ENCODE results near the gene TFEC. TPM values are rescaled to one million over a fixed set of nuclear protein-coding genes. Genes with fewer than 3 reads are reported as not detected.
"Not testable (repeated sequence)": the region's sequence is repeated elsewhere in the genome, so short reads cannot be mapped to it uniquely, and the experiment has no call there.

The TFEC gene
- 0.26 TPM in 1 of 2 replicates, not detected in the other for total RNA-seq
- polyA plus RNA-seq (2012), result 0.06 TPM

- no peak for DNase-seq (ENCODE audit: low read depth)
These were observed at the start of gene TFEC for GRCh38 chr7:116030651-116031276. TSS of gene TFEC (minus strand) at chr7:116030763. CDS start at chr7:115984441, 46,322 bp downstream.

- peak; percentile 40 for DNase-seq (ENCODE audit: low read depth)
These were observed 45.0 kb upstream of the TFEC start for GRCh38 chr7:116075351-116076145.

GRCh38 chr7:116071629-116072028, 41.1 kb upstream of the TFEC start:
- no peak for DNase-seq (ENCODE audit: low read depth)

- no peak for DNase-seq (ENCODE audit: low read depth)
These were observed 33.6 kb upstream of the TFEC start for GRCh38 chr7:116064179-116064578.

- no peak for DNase-seq (ENCODE audit: low read depth)
These were observed 32.1 kb upstream of the TFEC start for GRCh38 chr7:116062666-116063065.

GRCh38 chr7:116052006-116052405, 21.4 kb upstream of the TFEC start:
- no peak for DNase-seq (ENCODE audit: low read depth)

- not testable (repeated sequence) for DNase-seq (ENCODE audit: low read depth)
These were observed 16.7 kb upstream of the TFEC start for GRCh38 chr7:116047261-116047660.

GRCh38 chr7:116045532-116045931, 15.0 kb upstream of the TFEC start:
- DNase-seq (ENCODE audit: low read depth), result no peak

GRCh38 chr7:116041615-116042014, 11.1 kb upstream of the TFEC start:
- DNase-seq (ENCODE audit: low read depth), result no peak

- no peak for DNase-seq (ENCODE audit: low read depth)
These were observed 6.8 kb upstream of the TFEC start for GRCh38 chr7:116037401-116037800.

- DNase-seq (ENCODE audit: low read depth), result no peak
These were observed 3.8 kb upstream of the TFEC start for GRCh38 chr7:116034411-116034810.

GRCh38 chr7:116032886-116033285, 2.3 kb upstream of the TFEC start:
- no peak for DNase-seq (ENCODE audit: low read depth)

- no peak for DNase-seq (ENCODE audit: low read depth)
These were observed 1.8 kb downstream of the TFEC start for GRCh38 chr7:116028787-116029186.

- no peak for DNase-seq (ENCODE audit: low read depth)
These were observed 2.8 kb downstream of the TFEC start for GRCh38 chr7:116027786-116028185.

- no peak for DNase-seq (ENCODE audit: low read depth)
These were observed 5.4 kb downstream of the TFEC start for GRCh38 chr7:116024826-116025809.

- DNase-seq (ENCODE audit: low read depth), result no peak
These were observed 9.3 kb downstream of the TFEC start for GRCh38 chr7:116021237-116021636.

- no peak for DNase-seq (ENCODE audit: low read depth)
These were observed 11.8 kb downstream of the TFEC start for GRCh38 chr7:116018731-116019130.

GRCh38 chr7:116013675-116014074, 16.9 kb downstream of the TFEC start:
- DNase-seq (ENCODE audit: low read depth), result no peak

GRCh38 chr7:116011584-116011983, 19.0 kb downstream of the TFEC start:
- DNase-seq (ENCODE audit: low read depth), result no peak

GRCh38 chr7:116004762-116005161, 25.8 kb downstream of the TFEC start:
- DNase-seq (ENCODE audit: low read depth), result not testable (repeated sequence)

- DNase-seq (ENCODE audit: low read depth), result no peak
These were observed 33.3 kb downstream of the TFEC start for GRCh38 chr7:115997221-115997620.

- no peak for DNase-seq (ENCODE audit: low read depth)
These were observed 34.9 kb downstream of the TFEC start for GRCh38 chr7:115995701-115996100.
